ENCODE measurements around the gene YEATS2. TPM values are rescaled to one million over a fixed set of nuclear protein-coding genes. Genes with fewer than 3 reads are reported as not detected.

YEATS2 gene
- total RNA-seq, 1 experiment from 2014 or later, result 57.4 TPM

DNA sequence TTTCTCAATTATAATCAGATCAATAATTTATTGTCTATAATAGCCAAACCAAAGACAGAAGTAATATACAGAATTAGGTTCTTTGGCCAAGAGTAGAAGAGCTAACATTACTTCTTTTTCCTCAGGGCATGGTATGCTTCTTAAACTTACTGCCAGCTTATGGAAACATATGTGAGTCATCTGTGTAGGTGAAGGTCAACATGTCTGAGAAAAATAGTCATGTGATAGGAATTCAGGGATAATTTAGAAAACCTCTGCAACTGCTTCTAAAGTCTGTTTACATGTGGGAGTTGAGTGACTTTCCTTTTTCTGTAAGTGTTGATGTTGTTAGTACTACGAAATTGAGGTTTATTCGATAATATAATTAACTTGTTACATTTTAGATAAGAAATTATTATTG, 147.0 kb downstream of the YEATS2 start:
- no TSS peak for BruUV-seq (replicated peaks)
- TF ChIP-seq, protein P1, sequence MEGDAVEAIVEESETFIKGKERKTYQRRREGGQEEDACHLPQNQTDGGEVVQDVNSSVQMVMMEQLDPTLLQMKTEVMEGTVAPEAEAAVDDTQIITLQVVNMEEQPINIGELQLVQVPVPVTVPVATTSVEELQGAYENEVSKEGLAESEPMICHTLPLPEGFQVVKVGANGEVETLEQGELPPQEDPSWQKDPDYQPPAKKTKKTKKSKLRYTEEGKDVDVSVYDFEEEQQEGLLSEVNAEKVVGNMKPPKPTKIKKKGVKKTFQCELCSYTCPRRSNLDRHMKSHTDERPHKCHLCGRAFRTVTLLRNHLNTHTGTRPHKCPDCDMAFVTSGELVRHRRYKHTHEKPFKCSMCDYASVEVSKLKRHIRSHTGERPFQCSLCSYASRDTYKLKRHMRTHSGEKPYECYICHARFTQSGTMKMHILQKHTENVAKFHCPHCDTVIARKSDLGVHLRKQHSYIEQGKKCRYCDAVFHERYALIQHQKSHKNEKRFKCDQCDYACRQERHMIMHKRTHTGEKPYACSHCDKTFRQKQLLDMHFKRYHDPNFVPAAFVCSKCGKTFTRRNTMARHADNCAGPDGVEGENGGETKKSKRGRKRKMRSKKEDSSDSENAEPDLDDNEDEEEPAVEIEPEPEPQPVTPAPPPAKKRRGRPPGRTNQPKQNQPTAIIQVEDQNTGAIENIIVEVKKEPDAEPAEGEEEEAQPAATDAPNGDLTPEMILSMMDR (IDR thresholded peaks at IDR 0.05; ENCODE audit: unreplicated experiment), result no peak
- Mint-ChIP-seq H3K36me3 (ENCODE audit: insufficient read depth, unreplicated experiment) (peaks cover 59% of the 10 kb centered on the region), H3K9me3 (ENCODE audit: low read depth, unreplicated experiment) (no peaks in the 10 kb centered on the region), H3K4me1 (ENCODE audit: low read depth, unreplicated experiment) (peaks cover 20% of the 10 kb centered on the region), H3K27ac (ENCODE audit: unreplicated experiment) (no peak overlapping the region), H3K27me3 (ENCODE audit: unreplicated experiment) (no peaks in the 10 kb centered on the region), H3K4me3 (ENCODE audit: low read depth, unreplicated experiment) (no peak overlapping the region)
- intact Hi-C loops (cut with micrococcal nuclease; ENCODE audit: unreplicated experiment), result no loop called here
- DNase-seq, result no peak
- CTCF ChIA-PET, result interaction anchor here (1.0 kb wide), 1 partner anchor 40 kb away, joined by 3 read pairs; the partner anchor contains the start of gene PARL

DNA sequence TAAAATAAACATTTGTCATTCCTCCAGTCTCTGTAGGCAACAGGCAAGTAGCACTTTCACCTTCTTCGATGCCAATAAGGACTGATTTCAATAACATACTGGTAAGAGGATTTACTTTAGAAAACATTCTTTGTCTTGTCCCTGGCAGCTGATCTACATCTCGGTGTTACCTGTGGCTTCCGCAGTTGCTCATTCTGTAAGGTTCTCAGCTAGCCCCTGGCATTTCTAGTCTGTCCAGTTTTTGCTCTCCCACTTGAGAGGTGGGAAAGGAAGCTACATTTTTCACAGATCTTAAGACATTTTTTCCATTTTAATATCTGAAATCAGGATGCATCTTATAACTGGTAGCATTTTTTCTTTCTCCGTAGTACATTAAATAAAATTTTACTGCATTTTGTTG, 147.5 kb downstream of the YEATS2 start:
- Mint-ChIP-seq H3K27me3 (ENCODE audit: unreplicated experiment) (no peaks in the 10 kb centered on the region), H3K4me1 (ENCODE audit: low read depth, unreplicated experiment) (peaks cover 20% of the 10 kb centered on the region), H3K4me3 (ENCODE audit: low read depth, unreplicated experiment) (no peak overlapping the region), H3K36me3 (ENCODE audit: insufficient read depth, unreplicated experiment) (peaks cover 54% of the 10 kb centered on the region), H3K9me3 (ENCODE audit: low read depth, unreplicated experiment) (no peaks in the 10 kb centered on the region), H3K27ac (ENCODE audit: unreplicated experiment) (peak overlapping the region; percentile 19)
- CTCF ChIA-PET, result no interaction called here
- intact Hi-C loops (cut with micrococcal nuclease; ENCODE audit: unreplicated experiment), result no loop called here
- BruUV-seq (replicated peaks), result no TSS peak
- TF ChIP-seq, protein P1 (IDR thresholded peaks at IDR 0.05; ENCODE audit: unreplicated experiment), result no peak
- DNase-seq, result no peak

DNA sequence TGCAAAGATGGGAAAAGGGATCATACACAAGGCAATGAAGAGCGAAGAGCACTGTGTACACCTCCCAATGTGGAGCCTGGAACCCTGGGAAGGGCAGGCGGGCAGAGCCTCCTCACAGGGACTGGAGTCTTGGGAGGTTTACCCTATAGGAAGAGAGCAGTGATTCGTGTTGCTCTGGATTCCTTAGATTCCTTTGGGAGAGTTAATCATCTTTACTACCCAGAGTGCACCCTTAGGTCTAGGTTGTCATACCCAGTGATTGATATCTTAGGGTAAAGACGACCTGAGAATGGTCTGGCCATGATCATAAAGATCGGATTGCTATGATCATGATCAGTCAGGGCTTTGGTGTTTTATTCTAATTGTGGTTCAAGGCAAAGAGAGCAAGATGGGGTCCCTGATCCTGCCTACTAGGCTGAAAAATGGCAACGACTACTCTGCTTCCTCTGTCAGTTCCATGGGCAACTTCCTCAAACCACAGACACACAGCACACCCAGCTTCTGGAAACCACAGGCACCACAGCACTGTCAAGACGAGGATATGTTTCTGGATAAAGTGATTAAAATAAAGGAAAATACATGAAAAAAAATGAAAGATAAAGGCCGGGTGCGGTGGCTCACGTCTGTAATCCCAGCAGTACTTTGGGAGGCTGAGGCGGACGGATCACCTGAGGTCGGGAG, 148.2 kb downstream of the YEATS2 start:
- H3K36me3 Mint-ChIP-seq (ENCODE audit: insufficient read depth, unreplicated experiment), result peaks cover 50% of the 10 kb centered on the region
- CTCF ChIA-PET, result no interaction called here
- peaks cover 20% of the 10 kb centered on the region for H3K4me1 Mint-ChIP-seq (ENCODE audit: low read depth, unreplicated experiment)
- TF ChIP-seq, protein P1 (IDR thresholded peaks at IDR 0.05; ENCODE audit: unreplicated experiment), result no peak
- peak overlapping the region; percentile 19 for H3K27ac Mint-ChIP-seq (ENCODE audit: unreplicated experiment)
- H3K27me3 Mint-ChIP-seq (ENCODE audit: unreplicated experiment), result no peaks in the 10 kb centered on the region
- no peak for DNase-seq
- H3K9me3 Mint-ChIP-seq (ENCODE audit: low read depth, unreplicated experiment), result no peaks in the 10 kb centered on the region
- intact Hi-C loops (cut with micrococcal nuclease; ENCODE audit: unreplicated experiment), result no loop called here
- BruUV-seq (replicated peaks), result no TSS peak
- no peak overlapping the region for H3K4me3 Mint-ChIP-seq (ENCODE audit: low read depth, unreplicated experiment)

DNA sequence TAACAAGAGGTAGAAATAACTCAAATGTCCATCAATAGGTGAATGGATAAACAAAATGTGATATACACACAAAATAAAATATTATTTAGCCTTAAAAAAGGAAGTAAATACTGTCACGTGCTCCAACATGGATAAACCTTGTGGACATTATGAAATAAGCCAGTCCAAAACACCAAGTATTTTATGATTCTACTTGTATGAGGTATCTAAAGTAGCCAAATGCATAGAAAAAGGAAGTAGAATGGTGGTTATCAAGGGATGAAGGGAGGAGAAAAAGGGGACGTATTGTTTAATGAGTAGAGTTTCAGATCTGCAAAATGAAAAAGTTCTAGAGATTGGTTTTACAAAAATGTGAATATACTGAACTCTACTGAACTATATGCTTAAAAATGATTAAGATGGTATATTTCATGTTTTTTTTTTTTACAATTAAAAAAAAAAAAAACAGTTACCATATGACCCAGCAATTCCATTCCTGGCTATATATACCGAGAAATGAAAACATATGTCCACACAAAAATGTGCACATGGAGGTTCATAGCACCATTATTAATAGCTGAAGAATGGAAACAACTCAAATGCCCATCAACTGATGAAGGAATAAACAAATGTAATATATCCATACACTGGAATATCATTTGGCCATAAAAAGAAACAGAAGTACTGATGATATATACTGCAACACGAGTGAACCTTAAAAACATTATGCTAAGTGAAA, 156.9 kb downstream of the YEATS2 start:
- no TSS peak for BruUV-seq (replicated peaks)
- Mint-ChIP-seq H3K9me3 (ENCODE audit: low read depth, unreplicated experiment) (no peaks in the 10 kb centered on the region), H3K36me3 (ENCODE audit: insufficient read depth, unreplicated experiment) (peaks cover 21% of the 10 kb centered on the region), H3K27ac (ENCODE audit: unreplicated experiment) (no peak overlapping the region), H3K27me3 (ENCODE audit: unreplicated experiment) (no peaks in the 10 kb centered on the region), H3K4me1 (ENCODE audit: low read depth, unreplicated experiment) (no peaks in the 10 kb centered on the region), H3K4me3 (ENCODE audit: low read depth, unreplicated experiment) (no peak overlapping the region)
- intact Hi-C loops (cut with micrococcal nuclease; ENCODE audit: unreplicated experiment), result no loop called here
- CTCF ChIA-PET, result no interaction called here
- TF ChIP-seq, protein P1 (IDR thresholded peaks at IDR 0.05; ENCODE audit: unreplicated experiment), result no peak
- no peak for DNase-seq

Measured in Calu3 (cell line).